OCI-M2 (cell line): ENCODE results near the gene KLF16.

ENCODE experiments used
- DNase-seq: peaks from one replicate; lab custom pipeline; 2025; ENCODE audit not compliant: unreplicated experiment; lab: John Stamatoyannopoulos, UW

KLF16 gene

GRCh38 chr19:1871630-1872029 lies 8.3 kb upstream of the KLF16 start:
- DNase-seq, result no peak

- DNase-seq, result no peak
These were observed 7.8 kb upstream of the KLF16 start for GRCh38 chr19:1871140-1871597.

DNA sequence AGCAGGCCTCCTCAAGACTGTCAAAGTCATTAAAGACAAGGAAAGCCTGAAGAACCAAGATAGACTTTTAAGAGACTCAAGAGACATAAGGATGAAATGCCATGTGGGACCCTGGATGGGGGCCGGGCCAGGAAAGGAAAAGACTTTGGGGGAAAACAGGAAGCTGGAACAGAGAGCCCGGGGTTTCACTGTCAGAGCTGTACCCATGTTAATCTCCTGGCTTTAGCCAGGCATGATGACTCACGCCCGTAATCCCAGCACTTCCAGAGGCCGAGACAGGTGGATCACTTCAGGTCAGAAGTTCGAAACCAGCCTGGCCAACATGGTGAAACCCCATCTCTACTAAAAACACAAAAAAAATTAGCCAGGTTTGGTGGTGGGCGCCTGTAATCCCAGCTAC lies 5.6 kb upstream of the KLF16 start:
- DNase-seq, result no peak

- no peak for DNase-seq
These were observed 4.0 kb upstream of the KLF16 start for GRCh38 chr19:1867349-1867724.

DNA sequence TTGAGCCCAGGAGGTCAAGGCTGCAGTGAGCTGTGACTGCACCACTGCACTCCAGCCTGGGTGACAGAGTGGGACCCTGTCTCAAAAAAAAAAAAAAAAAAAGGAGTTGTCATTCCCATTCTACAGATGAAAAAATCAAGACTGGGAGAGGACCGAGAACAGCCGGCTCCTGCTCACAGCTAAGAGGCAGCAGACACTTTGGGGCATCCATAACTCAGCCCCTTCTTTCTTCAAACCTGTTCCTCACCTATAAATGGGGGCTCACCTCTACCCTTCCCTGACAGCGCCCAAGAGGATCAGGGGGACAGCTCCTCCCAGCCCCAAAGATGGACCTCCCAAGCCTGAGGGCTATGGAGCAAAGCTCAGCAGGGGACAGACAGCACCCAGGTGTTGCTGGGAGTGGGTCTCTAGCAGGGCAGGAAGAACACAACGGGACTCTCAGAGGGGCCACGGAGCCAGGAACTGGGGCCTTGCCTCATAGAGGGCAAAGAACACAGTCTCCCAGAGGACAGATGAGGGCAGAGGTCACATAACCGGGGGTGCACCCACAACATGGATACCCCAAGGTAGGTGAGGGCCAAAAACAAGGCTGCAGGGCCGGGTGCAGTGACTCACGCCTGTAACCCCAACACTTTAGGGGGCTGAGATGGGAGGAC lies 3.4 kb upstream of the KLF16 start:
- DNase-seq, result no peak

- no peak for DNase-seq
These were observed 2.0 kb upstream of the KLF16 start for GRCh38 chr19:1865172-1866010.

GRCh38 chr19:1864480-1865171 lies 1.2 kb upstream of the KLF16 start:
- DNase-seq, result no peak

- DNase-seq, result no peak
These were observed 480 bp upstream of the KLF16 start for GRCh38 chr19:1863638-1864479.

DNA sequence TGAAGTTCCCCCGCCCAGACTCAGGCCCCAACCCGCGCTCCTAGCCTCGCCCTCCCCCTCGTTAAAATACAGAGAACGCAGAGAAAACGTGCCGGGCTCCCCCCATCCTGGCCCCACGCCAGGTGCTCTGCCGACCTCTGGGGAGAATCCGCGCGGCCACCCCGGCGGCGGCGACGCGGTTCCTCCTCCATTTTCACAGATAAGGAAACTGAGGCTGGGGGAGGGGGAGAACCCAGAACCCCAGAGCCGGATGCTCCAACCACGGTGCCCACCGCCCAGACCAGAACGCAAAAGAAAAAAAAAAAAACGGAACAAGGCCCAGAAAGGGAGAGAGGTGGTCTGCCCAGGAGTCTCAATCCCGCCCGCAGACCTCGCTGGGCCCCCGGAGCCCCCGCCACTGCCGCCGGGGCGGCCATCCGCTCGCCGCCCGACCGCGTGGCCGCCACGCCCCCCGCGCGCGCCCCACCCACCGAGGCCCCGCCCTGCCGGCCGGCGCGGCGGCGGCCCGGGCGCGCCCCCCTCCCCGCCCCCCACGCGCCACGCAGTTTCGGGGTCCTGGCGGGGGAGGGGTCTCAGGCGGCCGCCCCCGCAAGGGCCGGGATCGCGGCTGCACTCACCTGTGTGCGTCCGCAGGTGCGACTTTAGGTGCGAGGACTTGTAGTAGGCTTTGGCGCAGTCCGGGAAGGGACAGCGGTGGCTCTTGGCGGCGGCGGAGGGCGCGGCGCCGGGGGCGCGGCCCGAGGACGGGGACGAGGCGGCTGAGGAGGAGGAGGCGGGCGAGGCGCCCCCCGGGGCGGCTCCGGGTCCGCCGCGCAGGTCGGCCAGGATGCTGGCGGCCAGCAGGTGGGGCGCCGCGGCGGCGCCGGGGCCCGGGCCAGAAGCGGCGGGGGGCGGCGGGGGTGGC lies 703 bp downstream of the KLF16 start:
- DNase-seq, result no peak

GRCh38 chr19:1862068-1862423 lies 1.3 kb downstream of the KLF16 start:
- no peak for DNase-seq

DNA sequence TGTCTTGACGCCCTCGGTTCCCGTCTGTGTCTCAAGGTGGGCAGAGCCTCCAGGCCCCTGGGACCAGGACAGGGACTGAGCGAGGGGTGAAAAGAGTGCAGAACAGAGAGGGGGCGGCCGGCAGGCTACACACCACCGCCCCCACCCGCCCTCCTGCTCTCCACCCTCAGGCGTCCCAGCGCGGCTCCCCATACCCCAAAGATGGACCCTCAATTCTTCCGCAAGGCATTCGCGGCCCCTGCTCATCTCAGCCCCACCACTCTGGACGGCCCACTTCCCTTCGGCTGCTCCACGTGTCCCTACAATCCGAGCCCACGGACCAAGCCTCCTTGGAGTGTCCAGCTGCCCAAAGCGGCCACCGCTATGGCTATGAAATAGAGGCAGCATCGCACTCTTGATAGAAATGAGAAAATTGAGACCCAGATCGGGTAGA lies 1.8 kb downstream of the KLF16 start:
- no peak for DNase-seq

- DNase-seq, result no peak
These were observed 2.4 kb downstream of the KLF16 start for GRCh38 chr19:1860821-1861598.

DNA sequence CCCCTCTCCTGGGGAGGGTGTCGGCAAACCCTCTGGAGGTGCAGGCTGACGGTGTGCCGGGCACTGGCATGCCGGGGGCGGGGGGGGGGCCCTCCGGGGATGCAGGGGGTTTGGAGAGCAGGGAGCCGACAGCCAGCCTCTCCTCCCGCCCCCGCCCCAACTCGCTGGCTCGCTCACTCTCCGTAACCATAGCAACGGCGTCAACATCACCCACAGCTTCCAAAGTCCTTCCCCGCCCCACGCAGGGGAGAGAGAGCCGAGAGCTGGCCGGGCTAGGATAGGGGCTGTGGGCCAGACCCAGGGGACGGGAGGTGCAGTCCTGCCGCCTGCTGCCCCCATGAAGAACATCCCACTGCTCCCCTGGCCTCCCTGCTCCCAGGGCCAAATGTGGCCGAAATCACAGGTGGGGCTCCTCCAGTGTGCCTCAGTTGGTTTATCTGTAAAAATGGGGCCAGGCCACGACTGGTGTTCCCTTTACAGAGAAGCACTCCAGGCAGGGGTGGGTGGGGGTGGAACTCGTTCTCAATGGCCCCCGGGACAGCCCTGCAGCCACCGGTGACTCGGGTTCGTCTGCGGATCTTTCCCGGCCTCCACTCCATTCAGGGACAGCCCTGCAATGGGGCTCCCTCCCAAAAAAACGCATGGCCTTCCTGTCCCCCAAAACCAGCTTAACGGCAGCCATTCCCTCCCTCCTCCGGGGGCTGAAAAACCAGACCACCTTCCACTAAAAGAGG lies 3.2 kb downstream of the KLF16 start:
- no peak for DNase-seq

GRCh38 chr19:1859331-1859781 lies 4.0 kb downstream of the KLF16 start:
- DNase-seq, result no peak

- DNase-seq, result no peak
These were observed 4.8 kb downstream of the KLF16 start for GRCh38 chr19:1858412-1859081.

- no peak for DNase-seq
These were observed 5.6 kb downstream of the KLF16 start for GRCh38 chr19:1857648-1858326.
